Gastroesophageal sphincter (tissue), 4 donors: Measurements from ENCODE around the gene ELN. TPM values are rescaled to one million over a fixed set of nuclear protein-coding genes. Genes with fewer than 3 reads are reported as not detected.

ENCODE experiments used
- ATAC-seq: fragments of 150-250 bp; one replicate; pipeline ENCODE4 v1.9.1; 2016; ENCODE audit warnings: mild to moderate bottlenecking, moderate library complexity
- H3K27ac ChIP-seq, 4 donors: fragments of 200-600 bp; sonication (generic) in 3 of 4; 1 replicate in 3 of 4; 2 replicates in 1 of 4; pipeline ENCODE4 v1.5.1; 2016 to 2019
- H3K27me3 ChIP-seq: fragments of 200-600 bp; sonication (generic); one replicate; pipeline ENCODE4 v1.5.1; 2019
- H3K36me3 ChIP-seq, 2 donors: fragments of 200-600 bp; sonication (generic); one replicate each; pipeline ENCODE4 v1.5.1; 2019; ENCODE audit warnings: control low read depth in 1 of 2
- H3K4me1 ChIP-seq, 3 donors: fragments of 200-600 bp; sonication (generic); 1 replicate in 2 of 3; 2 replicates in 1 of 3; pipeline ENCODE4 v1.5.1; 2016 to 2019; ENCODE audit warnings: control low read depth in 2 of 3
- H3K4me3 ChIP-seq, 2 donors: fragments of 200-600 bp; sonication (generic); one replicate each; pipeline ENCODE4 v1.5.1; 2019; ENCODE audit warnings: mild to moderate bottlenecking in 1 of 2, moderate library complexity in 1 of 2
- H3K9me3 ChIP-seq, 3 donors: fragments of 200-600 bp; sonication (generic); one replicate each; pipeline ENCODE4 v1.5.1; 2017 to 2019; ENCODE audit warnings: control low read depth in 2 of 3
- EP300 ChIP-seq: sonication (generic); formaldehyde crosslinking; IDR thresholded peaks from one replicate; pipeline ENCODE4 v1.6.1; 2017; ENCODE audit warnings: antibody characterized with exemption, mild to moderate bottlenecking
- POLR2A ChIP-seq, 2 donors: fragments of 450-650 bp; IDR thresholded peaks; one replicate each; pipeline ENCODE4 v1.6.1; 2017; ENCODE audit warnings: antibody characterized with exemption in 2 of 2, mild to moderate bottlenecking in 2 of 2, moderate library complexity in 1 of 2
- POLR2AphosphoS5 ChIP-seq: sonication (generic); formaldehyde crosslinking; IDR thresholded peaks from one replicate; pipeline ENCODE4 v1.6.1; 2017; ENCODE audit warnings: antibody characterized with exemption
- WGBS, 2 donors: methylation state at CpG; one replicate each; pipeline ENCODE4 v1.1.5; 2018; ENCODE audit warnings: low coverage in 1 of 2; 5-methylcytosine and 5-hydroxymethylcytosine counted together
- total RNA-seq, 4 donors: library from RNA; depleted of rRNA; stranded (reverse); fragments of >200 nt; gene quantifications; one replicate each; pipeline ENCODE4 v1.1.0, GENCODE V29; 2016
- TF ChIP-seq, protein P1 (sequence below), 4 experiments: fragments of 200-600 bp in 2 of 4; fragments of 450-650 bp in 2 of 4; sonication (generic) in 1 of 4; IDR thresholded peaks; one replicate each; pipeline ENCODE4 v1.5.1; 2017 to 2019; ENCODE audit warnings: antibody characterized with exemption in 4 of 4, mild to moderate bottlenecking in 2 of 4, moderate library complexity in 2 of 4

Gene ELN
- total RNA-seq, 4 donors from 2014 or later = 316 to 703 (median 441) TPM

DNA sequence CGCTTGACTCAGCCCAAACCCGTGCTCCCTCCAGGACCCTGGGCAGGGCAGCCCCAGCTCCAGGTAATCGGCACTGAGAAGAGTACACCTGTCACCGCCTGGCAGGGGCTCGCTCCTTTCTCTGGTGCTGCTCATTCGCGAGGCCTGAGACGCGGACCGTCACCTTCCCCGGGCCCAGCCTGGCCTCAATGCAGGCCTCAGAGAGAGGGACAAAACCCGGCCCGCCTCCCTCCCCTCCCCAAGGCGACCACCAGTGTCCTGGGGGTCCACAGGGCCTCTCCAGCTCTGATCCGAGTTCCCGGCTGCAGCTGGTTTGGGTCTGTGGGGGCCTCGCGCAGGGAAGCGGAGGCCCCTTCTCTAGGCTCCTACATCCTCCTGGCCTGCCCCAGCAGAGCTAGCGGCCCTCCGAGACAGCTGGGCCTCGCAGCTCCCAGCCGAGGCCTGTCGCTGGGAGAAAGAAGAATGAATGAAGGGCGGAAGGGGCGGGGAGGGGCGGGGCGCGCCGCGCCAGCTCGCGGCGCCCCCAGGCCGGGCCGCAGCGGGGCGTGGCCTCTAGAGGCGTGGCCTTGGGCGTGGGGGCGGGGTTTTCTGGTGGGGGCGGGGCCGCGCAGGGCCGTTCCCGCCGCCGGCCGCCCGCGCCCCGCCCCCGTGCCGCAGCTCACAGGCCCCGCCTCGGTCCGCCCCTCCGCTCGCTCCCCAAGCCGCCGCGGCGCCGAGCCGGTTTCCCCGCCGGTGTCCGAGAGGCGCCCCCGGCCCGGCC lies 55.3 kb downstream of the ELN start, which contains the start of gene LIMK1:
LIMK1 (plus strand) TSS at position 688 of the 760 bp plus-strand sequence. CDS start 187 bp downstream, outside the sequence.
- Histone ChIP-seq H3K27ac (peak within 1 kb of the TSS in 3 of 4 donors; percentile 58 to 75 (median 62)), H3K9me3 (no peaks in the 10 kb centered on the region), H3K4me1 (peaks cover 0 to 22% (median 9%) of the 10 kb centered on the region in 3 donors), H3K4me3 (peak within 1 kb of the TSS; percentile 89 to 92), H3K27me3 (no peaks in the 10 kb centered on the region), H3K36me3 (peaks cover 0 to 16% of the 10 kb centered on the region in 2 donors)
- peak; percentile 87 for ATAC-seq
- no peak for TF ChIP-seq POLR2AphosphoS5
- no peak for TF ChIP-seq EP300
- TF ChIP-seq POLR2A (IDR thresholded peaks at IDR 0.05) = no peak
- TF ChIP-seq, protein P1, sequence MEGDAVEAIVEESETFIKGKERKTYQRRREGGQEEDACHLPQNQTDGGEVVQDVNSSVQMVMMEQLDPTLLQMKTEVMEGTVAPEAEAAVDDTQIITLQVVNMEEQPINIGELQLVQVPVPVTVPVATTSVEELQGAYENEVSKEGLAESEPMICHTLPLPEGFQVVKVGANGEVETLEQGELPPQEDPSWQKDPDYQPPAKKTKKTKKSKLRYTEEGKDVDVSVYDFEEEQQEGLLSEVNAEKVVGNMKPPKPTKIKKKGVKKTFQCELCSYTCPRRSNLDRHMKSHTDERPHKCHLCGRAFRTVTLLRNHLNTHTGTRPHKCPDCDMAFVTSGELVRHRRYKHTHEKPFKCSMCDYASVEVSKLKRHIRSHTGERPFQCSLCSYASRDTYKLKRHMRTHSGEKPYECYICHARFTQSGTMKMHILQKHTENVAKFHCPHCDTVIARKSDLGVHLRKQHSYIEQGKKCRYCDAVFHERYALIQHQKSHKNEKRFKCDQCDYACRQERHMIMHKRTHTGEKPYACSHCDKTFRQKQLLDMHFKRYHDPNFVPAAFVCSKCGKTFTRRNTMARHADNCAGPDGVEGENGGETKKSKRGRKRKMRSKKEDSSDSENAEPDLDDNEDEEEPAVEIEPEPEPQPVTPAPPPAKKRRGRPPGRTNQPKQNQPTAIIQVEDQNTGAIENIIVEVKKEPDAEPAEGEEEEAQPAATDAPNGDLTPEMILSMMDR (IDR thresholded peaks at IDR 0.05) = no peak
- WGBS, 2 donors = no CpG with 5 or more reads among the region's 71 CpGs

DNA sequence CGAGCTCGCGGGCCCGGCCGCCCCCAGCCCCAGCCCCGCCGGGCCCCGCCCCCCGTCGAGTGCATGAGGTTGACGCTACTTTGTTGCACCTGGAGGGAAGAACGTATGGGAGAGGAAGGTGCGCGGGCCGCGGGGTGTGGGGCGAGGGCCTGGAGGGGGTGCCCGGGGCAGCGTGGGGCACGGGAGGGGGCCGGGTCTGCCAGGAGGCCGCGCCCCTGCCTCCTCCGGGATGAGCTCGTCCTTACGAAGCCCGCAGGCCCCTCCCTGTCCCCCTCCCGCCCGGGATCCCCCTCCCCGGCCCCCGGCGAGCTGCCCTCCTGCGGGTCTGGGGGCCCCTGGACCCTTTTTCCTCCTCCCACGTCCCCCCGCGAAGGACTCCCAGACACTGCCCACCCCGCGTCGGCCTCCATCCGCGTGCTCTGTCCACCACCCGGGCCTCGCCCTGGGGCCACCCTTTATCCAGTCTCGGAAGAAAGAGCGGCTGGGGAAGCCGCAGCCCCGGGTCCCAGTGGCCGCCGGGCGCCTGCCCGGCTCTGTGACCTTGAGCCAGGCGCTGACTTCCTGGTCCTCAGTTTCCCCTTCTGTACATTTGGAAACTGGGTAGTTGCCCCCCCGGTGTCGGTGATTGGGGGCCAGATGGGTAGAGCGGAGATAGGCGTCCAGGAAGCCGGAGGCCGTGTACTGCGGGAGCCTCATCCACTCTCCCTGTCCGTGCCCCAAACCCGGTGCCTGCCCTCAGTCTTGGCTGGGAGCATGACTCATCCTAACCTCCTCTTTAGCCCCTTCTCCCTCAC lies 56.2 kb downstream of the ELN start:
- H3K4me1 ChIP-seq = peaks cover 0 to 22% (median 9%) of the 10 kb centered on the region in 3 donors
- peaks cover 0 to 16% of the 10 kb centered on the region in 2 donors for H3K36me3 ChIP-seq
- TF ChIP-seq, protein P1 (IDR thresholded peaks at IDR 0.05) = no peak
- no peak for TF ChIP-seq POLR2A (IDR thresholded peaks at IDR 0.05)
- TF ChIP-seq EP300 = no peak
- no peak for TF ChIP-seq POLR2AphosphoS5
- peak overlapping the region in 3 of 4 donors; percentile 58 to 75 (median 62) for H3K27ac ChIP-seq
- H3K4me3 ChIP-seq = peak overlapping the region; percentile 89 to 92
- no peaks in the 10 kb centered on the region for H3K27me3 ChIP-seq
- H3K9me3 ChIP-seq = no peaks in the 10 kb centered on the region
- peak; percentile 50 for ATAC-seq
- no CpG with 5 or more reads among the region's 61 CpGs for WGBS, 2 donors

DNA sequence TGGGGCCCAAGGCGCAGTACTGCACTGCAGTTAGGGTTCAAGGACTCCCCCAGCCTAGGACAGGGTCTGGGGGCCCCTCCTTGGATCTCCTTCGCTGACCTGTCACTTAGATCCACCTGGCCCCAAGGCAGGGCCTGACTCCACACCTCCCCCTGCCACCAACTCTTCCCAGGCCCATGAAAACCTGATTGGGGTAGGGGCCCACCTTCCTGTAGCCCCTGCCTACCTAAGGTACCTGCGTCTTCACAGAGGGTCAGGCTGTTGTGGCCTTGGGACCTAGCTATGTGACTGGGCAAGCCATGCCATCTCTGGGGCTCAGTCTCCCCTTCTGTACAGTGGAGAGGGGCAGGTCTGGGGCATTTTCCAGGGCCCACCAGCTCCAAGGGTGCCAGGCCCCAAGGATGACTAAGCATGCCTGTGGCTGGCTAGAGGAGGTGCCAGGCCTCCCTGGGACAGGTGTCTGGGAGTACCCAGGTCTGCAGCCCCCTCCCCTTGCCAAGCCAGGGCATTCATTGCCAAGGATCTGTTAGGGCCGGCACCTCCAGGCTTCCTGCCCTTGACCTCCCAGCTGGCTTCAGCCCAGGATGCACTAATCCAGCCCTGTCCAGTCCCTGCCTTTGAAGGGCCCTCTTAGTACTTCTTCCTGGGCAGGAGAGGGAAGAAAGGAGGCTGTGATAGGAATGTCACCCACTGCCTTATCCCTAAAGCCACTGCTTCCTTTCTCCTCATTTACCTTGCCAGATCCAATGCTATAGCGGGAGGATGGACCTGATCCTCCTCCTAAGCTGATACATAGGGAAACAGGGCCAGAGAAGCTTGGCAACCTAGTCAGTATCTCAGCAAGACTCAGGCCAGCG lies 57.0 kb downstream of the ELN start:
- peak overlapping the region in 3 of 4 donors; percentile 58 to 75 (median 62) for H3K27ac ChIP-seq
- H3K4me3 ChIP-seq = peak overlapping the region; percentile 89 to 92
- WGBS, 2 donors = 60 to 93% methylated on average over 1 to 2 of the region's 6 CpGs

DNA sequence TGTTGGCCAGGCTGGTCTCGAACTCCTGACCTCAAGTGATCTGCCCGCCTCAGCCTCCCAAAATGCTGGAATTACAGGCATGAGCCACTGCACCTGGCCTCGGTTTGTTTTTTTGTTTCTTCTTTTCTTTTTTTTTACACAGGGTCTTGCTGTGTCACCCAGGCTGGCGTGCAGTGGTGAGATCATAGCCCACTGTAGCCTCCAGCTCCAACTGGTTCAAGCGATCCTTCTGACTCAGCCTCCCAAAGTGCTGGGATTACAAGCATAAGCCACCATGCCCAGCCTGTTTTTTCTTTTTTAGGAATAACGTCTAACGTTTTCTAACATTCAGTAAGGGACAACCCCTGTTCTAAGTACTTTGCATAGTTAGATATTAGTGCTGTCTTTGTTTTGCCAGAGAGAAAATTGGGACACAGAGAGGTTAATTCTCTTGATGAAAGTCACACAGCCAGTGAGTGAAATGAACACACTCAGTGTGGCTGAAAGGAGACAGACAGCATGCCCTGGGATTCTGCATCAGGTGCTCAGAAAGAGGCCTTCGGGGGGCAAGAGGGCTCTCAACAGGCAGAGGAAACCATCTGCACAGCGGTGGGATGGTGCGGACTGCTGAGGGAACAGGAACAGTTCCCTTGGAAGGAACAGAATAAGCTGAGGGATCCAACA lies 59.9 kb downstream of the ELN start:
- H3K27me3 ChIP-seq = no peaks in the 10 kb centered on the region
- no peak for TF ChIP-seq POLR2A (IDR thresholded peaks at IDR 0.05)
- TF ChIP-seq, protein P1 (IDR thresholded peaks at IDR 0.05) = no peak
- TF ChIP-seq EP300 = no peak
- TF ChIP-seq POLR2AphosphoS5 = no peak
- H3K4me3 ChIP-seq = no peak overlapping the region
- H3K9me3 ChIP-seq = no peaks in the 10 kb centered on the region
- H3K27ac ChIP-seq = no peak overlapping the region
- H3K4me1 ChIP-seq = peaks cover 0 to 29% (median 17%) of the 10 kb centered on the region in 3 donors
- peaks cover 0 to 16% of the 10 kb centered on the region in 2 donors for H3K36me3 ChIP-seq
- ATAC-seq = no peak
- 88 to 92% methylated on average over 1 to 9 of the region's 10 CpGs for WGBS, 2 donors

More for the DNA sequence above, 57.0 kb downstream of the ELN start:
- no peaks in the 10 kb centered on the region for H3K9me3 ChIP-seq
- peaks cover 0 to 16% of the 10 kb centered on the region in 2 donors for H3K36me3 ChIP-seq
- peaks cover 0 to 22% (median 9%) of the 10 kb centered on the region in 3 donors for H3K4me1 ChIP-seq
- TF ChIP-seq POLR2AphosphoS5 = no peak
- TF ChIP-seq POLR2A (IDR thresholded peaks at IDR 0.05) = no peak
- TF ChIP-seq, protein P1 (IDR thresholded peaks at IDR 0.05) = no peak
- TF ChIP-seq EP300 = no peak
- H3K27me3 ChIP-seq = no peaks in the 10 kb centered on the region
- no peak for ATAC-seq
